Measurements from ENCODE around the gene PPP2R2B.

The PPP2R2B gene

DNA sequence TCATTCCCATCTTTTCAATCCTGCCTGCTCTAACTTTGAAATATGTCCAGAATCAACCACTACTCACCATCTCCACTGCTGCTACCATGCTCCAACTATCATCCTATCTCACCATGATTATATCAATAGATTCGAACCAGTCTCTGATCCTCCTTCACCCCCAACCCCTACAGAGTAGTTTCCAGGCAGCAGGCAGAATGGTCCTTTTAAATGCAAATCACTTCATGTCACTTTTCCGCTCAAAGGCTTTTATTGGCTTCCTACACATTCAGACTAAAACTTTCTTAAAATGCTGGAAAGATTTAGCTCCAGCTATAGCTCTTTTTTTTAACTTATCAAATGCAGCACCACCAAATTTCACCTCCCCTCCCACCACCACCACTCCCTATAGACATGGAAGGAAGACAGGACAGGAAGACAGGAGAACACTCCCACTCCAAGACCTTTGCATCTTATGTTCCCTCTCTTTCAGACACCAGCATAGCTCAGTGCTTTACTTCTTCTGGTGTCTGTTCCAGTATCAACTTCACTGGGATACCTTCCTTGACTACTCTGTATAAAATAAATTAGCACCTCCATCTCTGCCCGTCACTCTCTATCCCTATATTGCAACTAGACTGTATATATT, 9.9 kb upstream of the PPP2R2B start:
- no peak for DNase-seq (ENCODE audit: low read depth in 2 of 2)

DNA sequence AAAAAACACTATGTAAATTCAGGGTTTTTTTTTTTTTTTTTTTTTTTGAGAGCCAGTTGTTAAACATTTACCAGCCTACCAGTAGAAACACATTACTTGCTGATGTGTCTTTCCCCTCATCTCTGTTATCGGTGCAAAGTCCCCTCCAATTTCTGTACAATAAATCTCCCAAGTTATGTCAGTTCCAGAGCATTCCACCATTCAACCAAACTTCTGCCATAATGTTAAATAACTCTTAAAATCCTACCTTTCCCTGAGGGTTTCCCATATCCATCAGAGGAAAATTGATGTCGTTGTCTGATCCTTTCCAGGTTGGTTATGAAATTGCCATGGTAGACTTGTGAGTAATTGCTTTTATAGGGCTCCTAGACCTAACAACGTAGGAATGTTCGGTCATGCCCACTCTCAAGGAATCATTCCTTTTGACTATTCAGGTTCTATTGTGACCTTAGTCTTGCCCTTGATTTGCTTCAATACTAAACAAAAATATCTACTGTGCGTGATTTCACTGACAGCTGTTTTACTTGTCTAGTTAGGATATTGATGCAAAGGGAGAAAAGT, 5.6 kb upstream of the PPP2R2B start:
- DNase-seq (ENCODE audit: low read depth in 2 of 2): no peak

- DNase-seq (ENCODE audit: low read depth in 2 of 2): no peak
Observed at GRCh38 chr5:146883511-146883910, 5.0 kb upstream of the PPP2R2B start.

GRCh38 chr5:146880966-146881365, 2.4 kb upstream of the PPP2R2B start:
- DNase-seq (ENCODE audit: low read depth in 2 of 2): no peak

- no peak for DNase-seq (ENCODE audit: low read depth in 2 of 2)
Observed at GRCh38 chr5:146877783-146878475, 628 bp downstream of the PPP2R2B start.

- no peak for DNase-seq (ENCODE audit: low read depth in 2 of 2)
Observed at GRCh38 chr5:146877178-146877681, 1.3 kb downstream of the PPP2R2B start.

DNA sequence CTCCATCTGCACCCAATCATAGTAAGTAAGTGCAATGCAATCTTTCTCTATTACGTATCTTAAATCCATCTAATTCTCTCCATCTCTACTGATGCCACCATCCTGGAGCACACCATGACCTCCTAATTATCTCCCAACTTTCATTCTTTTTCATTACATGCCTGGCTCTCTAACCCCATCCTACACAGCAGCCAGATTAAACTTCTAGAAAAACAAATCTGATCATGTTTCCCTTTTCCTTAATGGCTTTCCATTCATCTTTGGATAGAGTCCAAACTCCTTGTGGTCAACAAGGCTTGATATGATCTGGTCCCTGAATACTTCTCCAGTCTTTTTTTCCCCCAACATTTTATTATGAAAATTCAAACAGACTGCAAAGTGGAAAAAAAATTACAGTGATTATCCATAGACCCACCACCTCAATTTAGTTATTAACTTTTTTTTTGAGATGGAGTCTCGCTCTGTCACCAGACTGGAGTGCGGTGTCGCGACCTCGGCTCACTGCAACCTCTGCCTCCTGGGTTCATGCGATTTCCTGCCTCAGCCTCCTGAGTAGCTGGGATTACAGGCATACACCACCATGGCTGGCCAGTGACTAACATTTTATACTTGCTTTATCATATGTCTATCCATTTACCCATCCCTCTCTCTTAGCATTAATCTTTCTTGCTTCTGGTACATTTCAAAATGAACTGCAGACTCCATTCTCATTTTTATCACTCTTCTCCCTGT, 5.2 kb downstream of the PPP2R2B start:
- no peak for DNase-seq (ENCODE audit: low read depth in 2 of 2)

- DNase-seq (ENCODE audit: low read depth in 2 of 2): no peak
Observed at GRCh38 chr5:146872188-146872587, 6.4 kb downstream of the PPP2R2B start.

- DNase-seq (ENCODE audit: low read depth in 2 of 2): no peak
Observed at GRCh38 chr5:146867996-146868708, 10.4 kb downstream of the PPP2R2B start.

DNA sequence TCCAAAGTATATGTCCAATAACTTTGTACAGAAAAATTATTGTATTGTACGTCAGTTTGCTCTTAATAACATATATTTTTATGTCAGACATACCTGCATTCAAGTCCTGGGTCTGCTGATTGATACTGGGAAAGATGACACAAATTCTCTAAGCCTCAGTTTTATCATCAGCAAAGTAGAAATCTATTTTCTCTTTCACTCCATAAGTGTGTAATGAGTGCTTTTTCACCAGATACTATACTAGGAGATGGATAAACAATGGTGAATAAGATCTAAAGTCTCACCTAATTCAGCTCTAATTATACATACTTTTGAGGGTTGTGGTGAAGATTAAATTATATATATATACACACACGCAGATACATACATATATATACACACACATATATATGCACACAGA, 12.3 kb downstream of the PPP2R2B start:
- DNase-seq (ENCODE audit: low read depth in 2 of 2): no peak

DNA sequence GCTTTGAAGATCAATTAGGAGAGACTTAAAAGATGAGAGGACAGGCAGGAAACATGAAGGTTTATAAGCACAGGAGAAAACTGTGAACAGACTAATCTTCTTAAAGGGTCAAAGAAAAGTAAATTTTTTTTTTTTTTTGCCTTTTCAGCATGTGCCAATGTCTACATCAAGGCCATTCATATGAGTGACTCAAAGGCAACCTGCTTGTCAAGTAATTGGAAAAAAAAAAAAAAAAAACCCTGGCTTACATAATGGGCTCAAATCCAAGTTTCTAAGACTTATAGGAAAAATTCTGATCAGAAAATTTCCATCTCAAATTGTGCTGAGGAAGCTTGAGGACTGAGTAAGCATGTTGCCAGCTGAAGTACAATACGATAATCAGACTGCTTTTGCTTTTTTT, 15.9 kb downstream of the PPP2R2B start:
- no peak for DNase-seq (ENCODE audit: low read depth in 2 of 2)

- DNase-seq (ENCODE audit: low read depth in 2 of 2): no peak
Observed at GRCh38 chr5:146860213-146860893, 18.2 kb downstream of the PPP2R2B start.

DNA sequence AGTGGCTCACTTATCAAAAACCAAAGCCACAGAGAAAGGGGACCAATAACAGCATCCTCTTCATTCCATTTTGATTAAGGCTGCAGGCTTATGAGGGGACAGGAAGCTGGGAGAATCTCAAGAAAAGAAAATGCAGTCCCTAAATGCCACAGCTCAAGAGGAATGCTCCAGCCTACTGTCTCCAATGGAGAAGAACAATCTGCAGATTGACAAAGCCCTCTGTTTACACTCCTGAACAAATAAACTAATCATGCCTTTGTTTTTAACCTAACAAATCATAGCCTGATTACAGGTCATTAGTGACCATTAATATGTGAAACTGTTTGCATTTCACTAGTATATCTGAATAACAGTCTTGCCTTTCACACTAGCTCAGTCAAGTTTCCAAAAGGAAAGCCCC, 26.5 kb downstream of the PPP2R2B start:
- DNase-seq (ENCODE audit: low read depth in 2 of 2): no peak

DNA sequence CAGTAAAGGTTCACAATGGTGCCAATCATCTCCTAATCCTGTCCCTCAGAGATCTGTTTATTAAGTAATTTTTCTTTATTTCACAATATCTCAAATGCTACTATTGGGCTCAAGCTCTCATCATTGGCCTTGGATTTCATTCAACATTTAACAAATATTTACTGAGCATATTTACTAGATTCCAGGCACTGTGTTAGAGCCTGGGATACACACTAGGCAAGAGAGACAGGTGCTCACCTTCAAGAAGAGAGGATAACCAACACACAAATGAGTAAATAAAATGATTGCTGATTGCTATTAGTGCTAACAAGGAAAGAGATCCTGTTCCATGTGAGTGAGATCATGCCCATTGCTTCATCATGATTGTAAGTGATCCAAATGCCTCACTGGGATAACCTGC, 27.4 kb downstream of the PPP2R2B start:
- DNase-seq (ENCODE audit: low read depth in 2 of 2): no peak

DNA sequence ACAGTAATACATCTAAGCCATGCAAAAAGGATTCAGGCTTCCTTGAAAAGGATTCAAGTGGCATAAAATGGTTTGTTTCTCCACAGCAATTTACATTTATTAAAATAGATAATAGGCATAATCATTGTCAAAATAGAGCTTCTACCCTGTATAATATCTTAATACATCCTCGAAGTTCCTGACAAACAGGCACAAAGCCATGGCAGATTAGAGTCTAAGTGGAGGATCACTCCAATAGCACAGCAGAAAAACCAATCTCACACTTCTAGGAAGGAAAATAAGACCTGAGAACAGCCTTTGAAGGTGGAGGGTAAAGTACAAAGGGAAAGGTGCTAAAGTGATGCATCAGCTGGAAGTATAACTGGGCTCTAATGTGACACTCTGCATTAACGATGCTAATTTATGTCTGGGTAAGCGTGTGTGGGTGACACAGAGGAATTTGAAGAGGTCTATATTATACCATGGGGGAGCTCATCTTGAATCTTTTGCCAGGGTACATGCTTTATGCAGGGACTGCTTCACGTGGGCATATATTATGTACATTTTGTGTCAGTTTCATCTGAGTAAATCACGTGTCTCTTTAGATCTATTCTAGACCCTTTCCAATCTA, 28.8 kb downstream of the PPP2R2B start:
- DNase-seq (ENCODE audit: low read depth in 2 of 2): no peak

DNA sequence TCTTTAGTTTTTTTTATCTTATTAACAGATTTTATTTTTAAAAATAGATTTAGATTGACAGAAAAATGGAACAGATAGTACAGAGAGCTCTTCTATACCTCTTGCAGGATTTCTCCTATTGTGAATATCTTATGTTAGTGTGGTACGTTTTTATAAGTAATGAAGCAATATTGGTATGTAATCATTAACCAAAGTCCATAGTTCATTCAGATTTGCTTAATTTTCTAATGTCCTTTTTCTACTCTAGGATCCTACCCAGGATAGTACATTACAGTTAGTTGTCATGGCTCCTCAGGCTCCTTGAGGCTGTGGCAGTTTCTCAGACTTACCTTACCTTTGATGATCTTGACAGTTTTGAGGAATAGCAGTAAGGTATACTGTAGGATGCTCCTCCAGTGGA, 30.4 kb downstream of the PPP2R2B start:
- DNase-seq (ENCODE audit: low read depth in 2 of 2): no peak

DNA sequence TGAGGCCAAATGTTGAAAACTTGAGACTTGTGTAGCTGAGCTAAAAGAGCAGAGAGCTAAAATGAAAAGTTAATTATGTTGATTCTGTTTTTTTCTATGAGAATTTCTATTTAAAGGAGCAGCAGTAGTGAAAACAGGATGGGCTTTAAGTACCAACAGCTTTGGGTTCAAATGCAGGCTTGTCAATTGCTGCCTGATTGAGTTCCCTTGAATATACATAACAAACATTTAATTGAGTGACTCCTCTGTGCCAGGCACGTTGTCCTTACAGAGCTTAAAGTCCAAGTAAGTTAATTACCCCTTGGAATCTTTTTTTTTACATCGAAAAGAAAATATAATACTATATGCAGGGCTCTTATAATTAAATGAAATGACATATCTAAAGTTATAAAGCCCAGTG, 38.5 kb downstream of the PPP2R2B start:
- DNase-seq (ENCODE audit: low read depth in 2 of 2): no peak

DNA sequence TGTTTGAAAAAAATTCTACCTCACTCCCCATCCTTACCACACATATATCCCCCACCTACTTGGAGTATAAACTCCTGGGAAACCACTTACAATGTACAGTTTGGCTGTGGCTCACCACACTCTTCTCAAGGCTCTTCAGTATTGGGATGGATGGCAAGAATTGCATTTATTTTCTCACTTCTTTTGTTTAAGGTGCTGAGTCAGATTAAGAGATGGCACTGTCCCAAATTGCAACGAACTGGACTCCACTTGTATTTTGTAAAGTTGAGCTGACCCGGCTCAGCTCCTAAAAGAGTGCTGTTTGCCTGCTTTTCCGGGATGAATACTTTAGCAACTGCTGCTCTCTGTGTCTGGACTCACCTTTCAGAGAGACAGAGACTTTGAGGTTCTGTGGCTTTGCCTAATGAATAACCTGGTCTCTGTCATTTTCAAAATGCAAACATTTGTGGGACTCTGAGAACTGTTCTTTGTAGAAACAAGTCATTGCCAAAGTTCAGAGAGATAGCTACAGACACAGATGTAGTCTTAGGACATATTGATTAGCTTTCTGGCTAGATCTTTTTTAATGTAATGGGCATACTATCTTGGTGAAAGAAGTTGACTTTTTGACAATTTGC, 42.2 kb downstream of the PPP2R2B start:
- DNase-seq (ENCODE audit: low read depth in 2 of 2): no peak

- DNase-seq (ENCODE audit: low read depth in 2 of 2): no peak
Observed at GRCh38 chr5:146832985-146833732, 45.4 kb downstream of the PPP2R2B start.

GRCh38 chr5:146828385-146828784, 50.2 kb downstream of the PPP2R2B start:
- no peak for DNase-seq (ENCODE audit: low read depth in 2 of 2)

Data from fibroblast of skin of left biceps (primary cell).